ENCODE results near the gene CYP3A5. TPM values are rescaled to one million over a fixed set of nuclear protein-coding genes. Genes with fewer than 3 reads are reported as not detected.

Gene CYP3A5
- total and polyA plus RNA-seq, 5 donors from 2014 or later, result 0.24 to 0.92 (median 0.74) TPM; not detected in 1

DNA sequence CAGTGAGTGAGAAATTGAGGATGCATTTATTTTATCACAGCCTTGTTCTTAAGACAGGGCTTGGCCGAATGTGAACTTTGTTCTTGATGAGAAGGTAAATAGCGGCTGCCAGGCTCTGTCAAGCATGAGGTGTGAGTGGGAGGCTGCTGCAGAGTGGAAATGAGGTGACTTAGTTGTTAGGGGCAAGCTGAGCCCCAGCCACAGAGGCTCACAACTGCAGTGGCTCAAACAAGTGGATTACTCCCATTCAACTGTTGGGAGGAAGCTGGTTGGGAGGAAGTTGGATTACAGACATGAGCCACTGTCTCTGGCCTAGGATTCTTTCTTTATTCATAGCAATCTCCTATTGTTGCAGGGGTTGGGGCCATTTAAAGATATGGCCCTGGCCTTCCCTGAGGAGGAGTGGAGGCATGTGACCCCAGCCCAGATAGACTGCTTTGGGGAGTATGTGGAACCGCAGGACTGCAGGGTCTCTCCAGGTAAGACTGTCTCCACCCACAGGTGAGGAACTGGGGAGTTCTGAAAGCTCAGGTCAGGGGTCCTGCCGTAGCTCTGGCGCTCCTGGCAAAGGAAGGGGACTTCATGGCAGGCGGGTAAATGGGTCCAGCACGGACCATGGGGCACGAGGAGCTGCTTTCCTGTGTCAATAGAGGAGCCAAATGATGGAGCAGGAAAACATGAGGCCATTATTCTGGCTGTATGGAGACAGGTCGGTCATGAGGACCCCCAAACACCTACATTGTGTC, 55.9 kb downstream of the CYP3A5 start:
- ATAC-seq (ENCODE audit: low read depth in 2 of 2) (peak; percentile 3 to 9), DNase-seq (peak in 2 of 3 donors; percentile 18 to 44)
- H3K4me3 Mint-ChIP-seq, result peak overlapping the region; percentile 65 to 93 (median 88)
- H3K9me3 Mint-ChIP-seq, result no peaks in the 10 kb centered on the region
- Histone ChIP-seq H3K36me3 (ENCODE audit: control insufficient read depth, insufficient read depth, low read length) (peaks cover 76% of the 10 kb centered on the region), H3K9me3 (ENCODE audit: control insufficient read depth in 2 of 2, low read length in 2 of 2) (no peaks in the 10 kb centered on the region), H3K4me3 (ENCODE audit: low read depth, low read length) (peak overlapping the region; percentile 67), H3K4me1 (ENCODE audit: control insufficient read depth, insufficient read depth, low read length, poor library complexity, severe bottlenecking) (peaks cover 31% of the 10 kb centered on the region), H3K27me3 (ENCODE audit: control insufficient read depth, insufficient read depth, low read length) (no peaks in the 10 kb centered on the region), H3K27ac (ENCODE audit: insufficient read depth, low read length, poor library complexity, severe bottlenecking) (peak overlapping the region; percentile 90)
- H3K36me3 Mint-ChIP-seq, result peaks cover 65% of the 10 kb centered on the region
- H3K27ac Mint-ChIP-seq, result peak overlapping the region; percentile 97 to 99 (median 98)
- H3K27me3 Mint-ChIP-seq, result no peaks in the 10 kb centered on the region
- peaks cover 23 to 61% (median 53%) of the 10 kb centered on the region in 4 donors for H3K4me1 Mint-ChIP-seq

DNA sequence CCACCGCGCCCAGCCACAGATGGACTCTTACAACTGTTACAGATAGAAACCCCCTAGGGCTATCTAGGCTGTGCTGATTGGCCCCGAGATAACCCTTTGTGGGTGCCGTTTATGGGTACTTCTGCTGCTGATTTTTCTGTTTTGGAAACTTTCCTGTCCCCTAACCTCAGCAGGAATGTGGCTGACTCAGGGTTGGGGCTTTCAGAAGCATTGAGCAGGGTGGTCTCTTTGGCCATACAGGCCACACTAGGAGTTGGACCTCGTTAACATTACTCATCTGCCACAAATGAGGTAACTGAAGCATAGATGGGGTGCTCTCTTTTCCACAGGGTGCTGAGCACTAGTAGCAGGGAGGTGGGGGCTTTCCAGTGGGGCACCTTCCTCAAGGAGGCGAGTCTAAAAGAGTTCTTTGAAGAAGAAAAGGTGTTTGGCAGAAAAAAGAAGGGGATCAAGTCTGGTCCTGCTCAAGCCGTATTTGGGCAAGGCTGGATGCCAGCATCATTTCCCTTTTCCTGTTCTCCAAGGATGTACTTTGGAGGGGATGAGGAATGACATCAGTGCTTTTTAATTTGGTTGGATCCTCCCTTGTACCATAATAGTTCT, 56.6 kb downstream of the CYP3A5 start:
- H3K36me3 ChIP-seq (ENCODE audit: control insufficient read depth, insufficient read depth, low read length), result peaks cover 74% of the 10 kb centered on the region
- no peaks in the 10 kb centered on the region for H3K9me3 ChIP-seq (ENCODE audit: control insufficient read depth in 2 of 2, low read length in 2 of 2)
- H3K36me3 Mint-ChIP-seq, result peaks cover 65% of the 10 kb centered on the region
- peaks cover 31% of the 10 kb centered on the region for H3K4me1 ChIP-seq (ENCODE audit: control insufficient read depth, insufficient read depth, low read length, poor library complexity, severe bottlenecking)
- H3K4me3 Mint-ChIP-seq, result peak overlapping the region in 3 of 4 donors; percentile 65 to 92 (median 84)
- no peaks in the 10 kb centered on the region for H3K27me3 Mint-ChIP-seq
- no peak for ATAC-seq (ENCODE audit: low read depth in 2 of 2)
- H3K4me3 ChIP-seq (ENCODE audit: low read depth, low read length), result peak overlapping the region; percentile 67
- H3K4me1 Mint-ChIP-seq, result peaks cover 24 to 64% (median 56%) of the 10 kb centered on the region in 4 donors
- no peak for DNase-seq
- peak overlapping the region; percentile 90 for H3K27ac ChIP-seq (ENCODE audit: insufficient read depth, low read length, poor library complexity, severe bottlenecking)
- no peaks in the 10 kb centered on the region for H3K9me3 Mint-ChIP-seq
- H3K27me3 ChIP-seq (ENCODE audit: control insufficient read depth, insufficient read depth, low read length), result no peaks in the 10 kb centered on the region
- peak overlapping the region; percentile 97 to 99 (median 98) for H3K27ac Mint-ChIP-seq

DNA sequence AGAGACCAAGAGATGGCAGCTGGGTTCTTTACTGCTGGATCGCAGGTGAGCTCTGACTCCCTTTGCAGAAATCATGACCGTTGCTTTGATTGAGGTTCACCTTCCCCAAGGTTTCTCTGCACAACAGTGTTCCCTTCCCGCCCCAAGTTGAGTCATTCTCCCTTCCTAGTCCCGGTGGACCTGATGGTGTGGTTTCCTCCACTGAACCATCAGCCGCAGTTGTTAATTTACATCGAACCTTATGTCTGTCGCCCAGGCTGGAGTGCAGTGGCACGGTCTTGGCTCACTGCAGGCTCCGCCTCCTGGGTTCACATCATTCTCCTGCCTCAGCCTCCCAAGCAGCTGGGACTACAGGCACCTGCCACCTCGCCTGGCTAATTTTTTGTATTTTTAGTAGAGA, 57.2 kb downstream of the CYP3A5 start:
- Mint-ChIP-seq H3K36me3 (peaks cover 65% of the 10 kb centered on the region), H3K4me1 (peaks cover 24 to 70% (median 62%) of the 10 kb centered on the region in 4 donors), H3K9me3 (no peaks in the 10 kb centered on the region), H3K27me3 (no peaks in the 10 kb centered on the region), H3K4me3 (peak overlapping the region in 2 of 4 donors; percentile 26 to 38), H3K27ac (peak overlapping the region; percentile 65 to 99 (median 98))
- DNase-seq (no peak), ATAC-seq (ENCODE audit: low read depth in 2 of 2) (no peak)
- no peaks in the 10 kb centered on the region for H3K27me3 ChIP-seq (ENCODE audit: control insufficient read depth, insufficient read depth, low read length)
- H3K36me3 ChIP-seq (ENCODE audit: control insufficient read depth, insufficient read depth, low read length), result peaks cover 71% of the 10 kb centered on the region
- no peaks in the 10 kb centered on the region for H3K9me3 ChIP-seq (ENCODE audit: control insufficient read depth in 2 of 2, low read length in 2 of 2)
- peak overlapping the region; percentile 90 for H3K27ac ChIP-seq (ENCODE audit: insufficient read depth, low read length, poor library complexity, severe bottlenecking)
- H3K4me1 ChIP-seq (ENCODE audit: control insufficient read depth, insufficient read depth, low read length, poor library complexity, severe bottlenecking), result peaks cover 37% of the 10 kb centered on the region
- no peak overlapping the region for H3K4me3 ChIP-seq (ENCODE audit: low read depth, low read length)

DNA sequence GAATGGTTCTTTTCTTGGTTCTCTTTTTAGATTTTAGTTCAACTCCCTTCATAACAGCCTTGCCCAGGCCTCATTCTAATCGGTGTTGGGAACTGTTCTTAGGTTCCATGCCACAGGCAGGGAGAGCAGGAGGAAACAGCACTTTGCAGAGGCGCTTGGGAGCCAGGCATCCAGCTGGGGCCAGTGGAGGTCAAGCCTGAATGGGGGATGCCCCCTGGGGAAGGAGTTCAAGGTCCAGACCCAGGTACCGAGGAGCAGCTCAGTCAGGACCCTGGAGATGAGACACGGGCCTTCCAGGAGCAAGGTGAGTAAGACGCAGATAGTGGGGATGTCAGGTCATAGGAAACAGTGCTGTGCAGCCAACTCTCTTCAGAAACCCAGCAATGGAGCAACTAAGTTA, 58.5 kb downstream of the CYP3A5 start:
- Mint-ChIP-seq H3K4me3 (peak overlapping the region in 1 of 4 donors; percentile 40), H3K27me3 (no peaks in the 10 kb centered on the region), H3K36me3 (peaks cover 57% of the 10 kb centered on the region), H3K4me1 (peaks cover 24 to 81% (median 65%) of the 10 kb centered on the region in 4 donors), H3K9me3 (no peaks in the 10 kb centered on the region), H3K27ac (peak overlapping the region in 2 of 3 donors; percentile 20 to 81)
- DNase-seq, result no peak
- peaks cover 58% of the 10 kb centered on the region for H3K36me3 ChIP-seq (ENCODE audit: control insufficient read depth, insufficient read depth, low read length)
- H3K4me3 ChIP-seq (ENCODE audit: low read depth, low read length), result no peak overlapping the region
- H3K27ac ChIP-seq (ENCODE audit: insufficient read depth, low read length, poor library complexity, severe bottlenecking), result no peak overlapping the region
- no peaks in the 10 kb centered on the region for H3K9me3 ChIP-seq (ENCODE audit: control insufficient read depth in 2 of 2, low read length in 2 of 2)
- H3K4me1 ChIP-seq (ENCODE audit: control insufficient read depth, insufficient read depth, low read length, poor library complexity, severe bottlenecking), result peaks cover 47% of the 10 kb centered on the region
- ATAC-seq (ENCODE audit: low read depth in 2 of 2), result no peak
- no peaks in the 10 kb centered on the region for H3K27me3 ChIP-seq (ENCODE audit: control insufficient read depth, insufficient read depth, low read length)

DNA sequence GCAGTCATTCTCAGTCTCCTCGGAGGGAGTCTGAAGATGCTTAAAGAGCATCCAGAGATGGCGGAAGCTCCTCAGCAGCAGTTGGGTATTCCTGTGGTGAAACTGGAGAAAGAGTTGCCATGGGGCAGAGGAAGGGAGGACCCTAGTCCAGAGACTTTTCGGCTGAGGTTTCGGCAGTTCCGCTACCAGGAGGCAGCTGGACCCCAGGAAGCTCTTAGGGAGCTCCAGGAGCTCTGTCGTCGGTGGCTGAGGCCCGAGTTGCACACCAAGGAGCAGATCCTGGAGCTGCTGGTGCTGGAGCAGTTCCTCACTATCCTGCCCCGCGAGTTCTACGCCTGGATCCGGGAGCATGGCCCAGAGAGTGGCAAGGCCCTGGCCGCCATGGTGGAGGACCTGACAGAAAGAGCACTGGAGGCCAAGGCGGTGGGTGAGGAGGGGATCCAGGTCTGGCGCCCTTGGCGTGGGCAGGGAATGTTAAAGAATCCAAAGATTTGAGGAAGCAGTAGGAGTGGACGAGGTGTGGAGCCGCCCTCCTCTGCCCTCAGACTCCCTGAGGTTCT, 60.1 kb downstream of the CYP3A5 start:
- no peak for DNase-seq
- ATAC-seq (ENCODE audit: low read depth in 2 of 2), result no peak
- peaks cover 0 to 2% (median 0%) of the 10 kb centered on the region in 7 donors for H3K9me3 Mint-ChIP-seq
- peaks cover 47% of the 10 kb centered on the region for H3K36me3 ChIP-seq (ENCODE audit: control insufficient read depth, insufficient read depth, low read length)
- H3K4me3 Mint-ChIP-seq, result peak overlapping the region in 1 of 4 donors; percentile 94
- H3K4me1 ChIP-seq (ENCODE audit: control insufficient read depth, insufficient read depth, low read length, poor library complexity, severe bottlenecking), result peaks cover 39% of the 10 kb centered on the region
- peaks cover 24 to 76% (median 57%) of the 10 kb centered on the region in 4 donors for H3K4me1 Mint-ChIP-seq
- H3K27me3 Mint-ChIP-seq, result no peaks in the 10 kb centered on the region
- no peaks in the 10 kb centered on the region for H3K9me3 ChIP-seq (ENCODE audit: control insufficient read depth in 2 of 2, low read length in 2 of 2)
- H3K27ac ChIP-seq (ENCODE audit: insufficient read depth, low read length, poor library complexity, severe bottlenecking), result no peak overlapping the region
- no peak overlapping the region for H3K4me3 ChIP-seq (ENCODE audit: low read depth, low read length)
- H3K36me3 Mint-ChIP-seq, result peaks cover 45% of the 10 kb centered on the region
- peak overlapping the region in 2 of 3 donors; percentile 53 to 97 for H3K27ac Mint-ChIP-seq
- H3K27me3 ChIP-seq (ENCODE audit: control insufficient read depth, insufficient read depth, low read length), result no peaks in the 10 kb centered on the region

DNA sequence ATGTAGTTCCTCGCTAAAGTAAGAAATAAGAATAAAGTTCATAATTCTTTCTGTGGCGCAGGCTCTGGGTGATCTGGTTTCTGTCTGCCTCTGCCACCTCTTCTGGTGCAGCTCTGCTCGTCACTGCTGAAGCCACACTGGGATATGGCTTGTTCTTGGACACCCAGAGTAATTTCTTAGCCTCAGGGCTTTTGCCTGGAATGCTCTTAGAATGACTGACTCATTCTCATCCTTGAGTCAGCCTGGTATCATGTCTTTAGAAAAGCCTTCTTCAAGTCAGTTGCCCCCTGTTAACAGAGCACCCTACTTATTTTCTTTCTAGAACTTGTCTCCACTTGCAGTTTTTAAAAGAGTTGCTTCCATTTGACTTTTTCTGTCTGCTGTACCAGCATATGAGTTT, 61.1 kb downstream of the CYP3A5 start:
- Histone ChIP-seq H3K9me3 (ENCODE audit: control insufficient read depth in 2 of 2, low read length in 2 of 2) (no peaks in the 10 kb centered on the region), H3K4me3 (ENCODE audit: low read depth, low read length) (no peak overlapping the region), H3K36me3 (ENCODE audit: control insufficient read depth, insufficient read depth, low read length) (peaks cover 47% of the 10 kb centered on the region), H3K4me1 (ENCODE audit: control insufficient read depth, insufficient read depth, low read length, poor library complexity, severe bottlenecking) (peaks cover 30% of the 10 kb centered on the region), H3K27me3 (ENCODE audit: control insufficient read depth, insufficient read depth, low read length) (no peaks in the 10 kb centered on the region), H3K27ac (ENCODE audit: insufficient read depth, low read length, poor library complexity, severe bottlenecking) (peak overlapping the region; percentile 16)
- H3K36me3 Mint-ChIP-seq, result peaks cover 39% of the 10 kb centered on the region
- peak overlapping the region; percentile 89 to 98 (median 96) for H3K4me3 Mint-ChIP-seq
- peak overlapping the region; percentile 72 to 97 (median 95) for H3K27ac Mint-ChIP-seq
- peaks cover 18 to 67% (median 47%) of the 10 kb centered on the region in 4 donors for H3K4me1 Mint-ChIP-seq
- no peaks in the 10 kb centered on the region for H3K27me3 Mint-ChIP-seq
- DNase-seq, result no peak
- peaks cover 0 to 2% (median 0%) of the 10 kb centered on the region in 7 donors for H3K9me3 Mint-ChIP-seq
- no peak for ATAC-seq (ENCODE audit: low read depth in 2 of 2)

DNA sequence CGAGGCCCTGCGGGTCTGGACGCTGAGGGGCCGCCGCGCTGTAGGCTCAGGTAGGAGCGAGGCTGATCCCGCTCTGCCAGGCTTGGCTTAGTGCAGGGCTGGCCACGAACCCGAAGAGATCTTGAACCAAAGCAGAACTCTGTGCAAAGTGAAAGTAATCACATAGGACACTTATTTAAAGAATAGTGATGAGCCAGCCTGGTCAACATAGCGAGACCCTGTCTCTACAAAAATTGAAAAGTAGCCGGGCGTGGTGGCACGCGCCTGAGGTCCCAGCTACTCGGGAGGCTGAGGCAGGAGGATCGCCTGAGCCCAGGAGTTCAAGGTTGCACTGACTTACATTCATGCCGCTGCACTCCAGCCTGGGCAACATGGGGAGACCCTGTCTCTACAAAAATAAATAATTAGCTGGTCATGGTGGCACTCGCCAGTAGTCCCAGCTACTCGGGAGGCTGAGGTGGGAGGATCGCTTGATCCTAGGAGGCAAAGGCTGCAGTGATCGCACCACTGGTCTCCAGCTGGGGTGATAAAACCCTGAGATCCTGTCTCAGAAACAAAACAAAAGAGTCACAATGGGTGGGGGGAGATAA, 62.5 kb downstream of the CYP3A5 start:
- Mint-ChIP-seq H3K4me3 (peak overlapping the region; percentile 94 to 99 (median 98)), H3K4me1 (peaks cover 11 to 54% (median 35%) of the 10 kb centered on the region in 4 donors), H3K36me3 (peaks cover 29% of the 10 kb centered on the region), H3K27ac (peak overlapping the region; percentile 97 to 99 (median 98)), H3K27me3 (no peaks in the 10 kb centered on the region), H3K9me3 (peaks cover 0 to 2% (median 0%) of the 10 kb centered on the region in 7 donors)
- ATAC-seq (ENCODE audit: low read depth in 2 of 2) (no peak), DNase-seq (no peak)
- peak overlapping the region; percentile 85 for H3K4me3 ChIP-seq (ENCODE audit: low read depth, low read length)
- peaks cover 37% of the 10 kb centered on the region for H3K36me3 ChIP-seq (ENCODE audit: control insufficient read depth, insufficient read depth, low read length)
- H3K4me1 ChIP-seq (ENCODE audit: control insufficient read depth, insufficient read depth, low read length, poor library complexity, severe bottlenecking), result peaks cover 21% of the 10 kb centered on the region
- H3K27me3 ChIP-seq (ENCODE audit: control insufficient read depth, insufficient read depth, low read length), result no peaks in the 10 kb centered on the region
- peak overlapping the region; percentile 86 for H3K27ac ChIP-seq (ENCODE audit: insufficient read depth, low read length, poor library complexity, severe bottlenecking)
- H3K9me3 ChIP-seq (ENCODE audit: control insufficient read depth in 2 of 2, low read length in 2 of 2), result no peaks in the 10 kb centered on the region
